ENCODE results near the gene PTTG1. TPM values are rescaled to one million over a fixed set of nuclear protein-coding genes. Genes with fewer than 3 reads are reported as not detected.

Gene PTTG1
- polyA plus RNA-seq, 1 donor (not counting 4 experiments of a cell fraction or from before 2014, with no cell fraction given): 112 TPM

- Histone ChIP-seq H3K4me2 (ENCODE audit: control insufficient read depth, extremely low read depth, insufficient read depth, low read depth, low read length) (no peak overlapping the region), H3K4me1 (ENCODE audit: control insufficient read depth, extremely low read depth, insufficient read depth, low read length) (no peaks in the 10 kb centered on the region), H3K36me3 (ENCODE audit: control insufficient read depth in 2 of 2, extremely low read depth in 1 of 2, insufficient read depth in 2 of 2, low read length in 2 of 2) (no peaks in the 10 kb centered on the region), H3K9ac (ENCODE audit: control insufficient read depth, extremely low read depth, insufficient read depth, low read length) (no peak overlapping the region), H2AFZ (ENCODE audit: control insufficient read depth, low read length) (no peak overlapping the region), H3K79me2 (ENCODE audit: control insufficient read depth, insufficient read depth, low read length) (no peaks in the 10 kb centered on the region), H3K27me3 (ENCODE audit: control insufficient read depth, extremely low read depth, insufficient read depth, low read length) (no peaks in the 10 kb centered on the region), H3K9me1 (ENCODE audit: control insufficient read depth, extremely low read depth, insufficient read depth, low read length) (no peaks in the 10 kb centered on the region), H4K20me1 (ENCODE audit: control insufficient read depth, extremely low read depth, insufficient read depth, low read length) (no peaks in the 10 kb centered on the region), H3K4me3 (ENCODE audit: control insufficient read depth in 2 of 3, extremely low read depth in 1 of 3, insufficient read depth in 2 of 3, low read depth in 1 of 3, low read length in 3 of 3) (no peak overlapping the region), H3K9me3 (ENCODE audit: control insufficient read depth, low read depth, low read length) (no peaks in the 10 kb centered on the region), H3K27ac (ENCODE audit: control insufficient read depth, insufficient read depth, low read length) (no peak overlapping the region)
- TF ChIP-seq CTCF (optimal IDR thresholded peaks at IDR 0.05 in 1 of 3, IDR thresholded peaks at IDR 0.05 in 1 of 3, conservative IDR thresholded peaks at IDR 0.05 in 1 of 3; ENCODE audit: extremely low read depth in 1 of 3, insufficient read depth in 2 of 3, low read length in 3 of 3): no peak
- no peak for TF ChIP-seq EZH2 (IDR thresholded peaks at IDR 0.05; ENCODE audit: low read length)
- FAIRE-seq (no peak), DNase-seq (ENCODE audit: low read depth, low spot score) (no peak)
- dilution Hi-C loops (cut with MboI; ENCODE audit: extremely low pct_ligation_motif_present, low sequenced_read_pairs): no loop called here
These were observed 47.8 kb downstream of the PTTG1 start for GRCh38 chr5:160469156-160470144.

GRCh38 chr5:160470437-160471361, 49.0 kb downstream of the PTTG1 start:
- DNase-seq (ENCODE audit: low read depth, low spot score) (no peak), FAIRE-seq (no peak)
- no peaks in the 10 kb centered on the region for H4K20me1 ChIP-seq (ENCODE audit: control insufficient read depth, extremely low read depth, insufficient read depth, low read length)
- no peaks in the 10 kb centered on the region for H3K9me3 ChIP-seq (ENCODE audit: control insufficient read depth, low read depth, low read length)
- H3K9ac ChIP-seq (ENCODE audit: control insufficient read depth, extremely low read depth, insufficient read depth, low read length): no peak overlapping the region
- no peak overlapping the region for H2AFZ ChIP-seq (ENCODE audit: control insufficient read depth, low read length)
- no peaks in the 10 kb centered on the region for H3K4me1 ChIP-seq (ENCODE audit: control insufficient read depth, extremely low read depth, insufficient read depth, low read length)
- H3K79me2 ChIP-seq (ENCODE audit: control insufficient read depth, insufficient read depth, low read length): no peaks in the 10 kb centered on the region
- no peaks in the 10 kb centered on the region for H3K36me3 ChIP-seq (ENCODE audit: control insufficient read depth in 2 of 2, extremely low read depth in 1 of 2, insufficient read depth in 2 of 2, low read length in 2 of 2)
- TF ChIP-seq CTCF (optimal IDR thresholded peaks at IDR 0.05 in 1 of 3, IDR thresholded peaks at IDR 0.05 in 1 of 3, conservative IDR thresholded peaks at IDR 0.05 in 1 of 3; ENCODE audit: extremely low read depth in 1 of 3, insufficient read depth in 2 of 3, low read length in 3 of 3) (no peak), EZH2 (IDR thresholded peaks at IDR 0.05; ENCODE audit: low read length) (no peak)
- dilution Hi-C loops (cut with MboI; ENCODE audit: extremely low pct_ligation_motif_present, low sequenced_read_pairs): no loop called here
- H3K4me3 ChIP-seq (ENCODE audit: control insufficient read depth in 2 of 3, extremely low read depth in 1 of 3, insufficient read depth in 2 of 3, low read depth in 1 of 3, low read length in 3 of 3): no peak overlapping the region
- no peak overlapping the region for H3K4me2 ChIP-seq (ENCODE audit: control insufficient read depth, extremely low read depth, insufficient read depth, low read depth, low read length)
- no peak overlapping the region for H3K27ac ChIP-seq (ENCODE audit: control insufficient read depth, insufficient read depth, low read length)
- no peaks in the 10 kb centered on the region for H3K27me3 ChIP-seq (ENCODE audit: control insufficient read depth, extremely low read depth, insufficient read depth, low read length)
- H3K9me1 ChIP-seq (ENCODE audit: control insufficient read depth, extremely low read depth, insufficient read depth, low read length): no peaks in the 10 kb centered on the region
